HG02943 (cell line): ENCODE results near the gene OBP2B.

ENCODE experiments used
- ATAC-seq: cut with Tn5 transposase; IDR thresholded peaks from one replicate; pipeline ENCODE4 v1.9.1; 2021; ENCODE audit warnings: mild to moderate bottlenecking, low read depth, moderate library complexity; ENCODE audit not compliant: unreplicated experiment

The OBP2B gene

GRCh38 chr9:133202688-133203453 lies 6.2 kb downstream of the OBP2B start:
- no peak for ATAC-seq

GRCh38 chr9:133202145-133202513 lies 6.9 kb downstream of the OBP2B start:
- ATAC-seq: no peak

- no peak for ATAC-seq
Measured at GRCh38 chr9:133201424-133202144, 7.5 kb downstream of the OBP2B start.

GRCh38 chr9:133200631-133201030 lies 8.4 kb downstream of the OBP2B start:
- ATAC-seq: no peak

GRCh38 chr9:133199648-133200321 lies 9.3 kb downstream of the OBP2B start:
- ATAC-seq: no peak

GRCh38 chr9:133195029-133195428 lies 14.0 kb downstream of the OBP2B start:
- ATAC-seq: no peak

GRCh38 chr9:133194597-133194996 lies 14.5 kb downstream of the OBP2B start:
- ATAC-seq: no peak

- ATAC-seq: no peak
Measured at GRCh38 chr9:133191989-133192388, 17.1 kb downstream of the OBP2B start.

- ATAC-seq: no peak
Measured at GRCh38 chr9:133189826-133190225, 19.2 kb downstream of the OBP2B start.

GRCh38 chr9:133188843-133189180 lies 20.2 kb downstream of the OBP2B start:
- no peak for ATAC-seq

GRCh38 chr9:133188006-133188842 lies 20.8 kb downstream of the OBP2B start:
- no peak for ATAC-seq

GRCh38 chr9:133187561-133188005 lies 21.5 kb downstream of the OBP2B start:
- no peak for ATAC-seq

GRCh38 chr9:133186736-133187135 lies 22.3 kb downstream of the OBP2B start:
- no peak for ATAC-seq

- ATAC-seq: no peak
Measured at GRCh38 chr9:133184971-133185370, 24.1 kb downstream of the OBP2B start.

- no peak for ATAC-seq
Measured at GRCh38 chr9:133182151-133182550, 26.9 kb downstream of the OBP2B start.

GRCh38 chr9:133181561-133181960 lies 27.5 kb downstream of the OBP2B start:
- no peak for ATAC-seq

GRCh38 chr9:133180953-133181352 lies 28.1 kb downstream of the OBP2B start:
- ATAC-seq: no peak

- no peak for ATAC-seq
Measured at GRCh38 chr9:133173056-133173455, 36.0 kb downstream of the OBP2B start.

- ATAC-seq: no peak
Measured at GRCh38 chr9:133171161-133171961, 37.7 kb downstream of the OBP2B start.

- no peak for ATAC-seq
Measured at GRCh38 chr9:133170716-133171115, 38.3 kb downstream of the OBP2B start.
